ENCODE results near the gene TICRR.

- TF ChIP-seq FOXM1 (IDR thresholded peaks at IDR 0.05; ENCODE audit: borderline replicate concordance): no peak
- no peak for TF ChIP-seq SP1 (IDR thresholded peaks at IDR 0.05)
- TF ChIP-seq ARNT (IDR thresholded peaks at IDR 0.05): no peak
- no peak for TF ChIP-seq PKNOX1 (IDR thresholded peaks at IDR 0.05)
- no peak for TF ChIP-seq NFRKB (IDR thresholded peaks at IDR 0.05)
- no peak for TF ChIP-seq ZNF384 (IDR thresholded peaks at IDR 0.05)
- no peak for TF ChIP-seq FOXA1 (IDR thresholded peaks at IDR 0.05)
- TF ChIP-seq CTBP1 (IDR thresholded peaks at IDR 0.05; ENCODE audit: borderline replicate concordance): no peak
- TF ChIP-seq ELF4 (IDR thresholded peaks at IDR 0.05): no peak
- TF ChIP-seq BHLHE40 (IDR thresholded peaks at IDR 0.05; ENCODE audit: borderline replicate concordance): no peak
These were observed 46.3 kb downstream of the TICRR start for GRCh38 chr15:89621547-89621946.
